ENCODE measurements around the gene HIPK4.
"Not testable (repeated sequence)": the region's sequence is repeated elsewhere in the genome, so short reads cannot be mapped to it uniquely, and the experiment has no call there.

HIPK4 gene

GRCh38 chr19:40337107-40337506, 52.9 kb downstream of the HIPK4 start:
- no peak for ATAC-seq
- TF ChIP-seq ZNF70 (CRISPR knock-in tag; IDR thresholded peaks at IDR 0.05) = no peak

GRCh38 chr19:40336601-40336900, 53.4 kb downstream of the HIPK4 start:
- no peak for ATAC-seq
- TF ChIP-seq ZFP3 (CRISPR knock-in tag; IDR thresholded peaks at IDR 0.05) (no peak), RARB (CRISPR knock-in tag; IDR thresholded peaks at IDR 0.05) (no peak), ZC3H10 (CRISPR knock-in tag; IDR thresholded peaks at IDR 0.05) (no peak), ARNTL (CRISPR knock-in tag; IDR thresholded peaks at IDR 0.05; ENCODE audit: borderline replicate concordance, low read depth) (no peak), BACH2 (CRISPR knock-in tag; IDR thresholded peaks at IDR 0.05; ENCODE audit: borderline replicate concordance) (no peak), PPARA (CRISPR knock-in tag; IDR thresholded peaks at IDR 0.05; ENCODE audit: borderline replicate concordance) (no peak), CREB5 (CRISPR knock-in tag; IDR thresholded peaks at IDR 0.05; ENCODE audit: low read depth) (no peak), POU6F1 (CRISPR knock-in tag; IDR thresholded peaks at IDR 0.05; ENCODE audit: borderline replicate concordance, low read depth) (no peak)

GRCh38 chr19:40335855-40336600, 54.0 kb downstream of the HIPK4 start:
- ATAC-seq = no peak

GRCh38 chr19:40335101-40335500, 54.9 kb downstream of the HIPK4 start:
- no peak for ATAC-seq
- TF ChIP-seq ZC3H10 (CRISPR knock-in tag; IDR thresholded peaks at IDR 0.05) (no peak), SNAI2 (CRISPR knock-in tag; IDR thresholded peaks at IDR 0.05) (no peak), TOX (CRISPR knock-in tag; IDR thresholded peaks at IDR 0.05; ENCODE audit: borderline replicate concordance) (no peak), ZNF8 (CRISPR knock-in tag; IDR thresholded peaks at IDR 0.05) (no peak), OSR1 (CRISPR knock-in tag; IDR thresholded peaks at IDR 0.05) (no peak), BACH2 (CRISPR knock-in tag; IDR thresholded peaks at IDR 0.05; ENCODE audit: borderline replicate concordance) (no peak), POU6F1 (CRISPR knock-in tag; IDR thresholded peaks at IDR 0.05; ENCODE audit: borderline replicate concordance, low read depth) (no peak), ARNTL (CRISPR knock-in tag; IDR thresholded peaks at IDR 0.05; ENCODE audit: borderline replicate concordance, low read depth) (no peak), RARB (CRISPR knock-in tag; IDR thresholded peaks at IDR 0.05) (no peak), TSHZ2 (CRISPR knock-in tag; IDR thresholded peaks at IDR 0.05) (no peak), TCF4 (CRISPR knock-in tag; IDR thresholded peaks at IDR 0.05; ENCODE audit: borderline replicate concordance) (no peak), ZNF70 (CRISPR knock-in tag; IDR thresholded peaks at IDR 0.05) (no peak)

More at GRCh38 chr19:40335855-40336600, 54.0 kb downstream of the HIPK4 start:
- no peak for TF ChIP-seq ZFP30 (CRISPR knock-in tag; IDR thresholded peaks at IDR 0.05)

- ATAC-seq = not testable (repeated sequence)
Observed at GRCh38 chr19:40333083-40333482, 56.9 kb downstream of the HIPK4 start.

- TF ChIP-seq ISL1 (CRISPR knock-in tag; IDR thresholded peaks at IDR 0.05) (no peak), CSRNP3 (CRISPR knock-in tag; IDR thresholded peaks at IDR 0.05) (no peak)
- no peak for ATAC-seq
Observed at GRCh38 chr19:40332669-40333068, 57.3 kb downstream of the HIPK4 start.
